ENCODE data around the gene TBRG4.

The TBRG4 gene

DNA sequence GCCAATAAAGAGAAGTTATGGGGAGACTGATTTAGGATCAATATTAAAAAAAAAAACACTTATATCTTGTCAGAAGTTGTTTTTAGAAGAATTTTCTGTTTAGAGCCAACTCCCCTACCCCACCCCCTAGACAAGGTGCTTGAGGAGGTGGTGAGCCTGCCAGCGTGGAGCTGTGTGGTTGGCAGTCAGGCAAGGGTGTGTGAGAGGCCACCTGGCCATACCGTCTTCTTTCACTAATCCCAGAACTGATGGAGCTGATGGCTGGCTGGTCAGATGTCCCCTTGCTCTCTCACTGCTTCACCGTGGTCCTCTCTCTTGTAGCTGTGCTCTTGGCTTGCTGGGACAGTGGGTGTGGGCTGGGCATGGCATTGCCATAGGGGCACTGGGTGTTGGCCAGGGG is 57.1 kb downstream of the TBRG4 start:
- TF ChIP-seq, protein P1, sequence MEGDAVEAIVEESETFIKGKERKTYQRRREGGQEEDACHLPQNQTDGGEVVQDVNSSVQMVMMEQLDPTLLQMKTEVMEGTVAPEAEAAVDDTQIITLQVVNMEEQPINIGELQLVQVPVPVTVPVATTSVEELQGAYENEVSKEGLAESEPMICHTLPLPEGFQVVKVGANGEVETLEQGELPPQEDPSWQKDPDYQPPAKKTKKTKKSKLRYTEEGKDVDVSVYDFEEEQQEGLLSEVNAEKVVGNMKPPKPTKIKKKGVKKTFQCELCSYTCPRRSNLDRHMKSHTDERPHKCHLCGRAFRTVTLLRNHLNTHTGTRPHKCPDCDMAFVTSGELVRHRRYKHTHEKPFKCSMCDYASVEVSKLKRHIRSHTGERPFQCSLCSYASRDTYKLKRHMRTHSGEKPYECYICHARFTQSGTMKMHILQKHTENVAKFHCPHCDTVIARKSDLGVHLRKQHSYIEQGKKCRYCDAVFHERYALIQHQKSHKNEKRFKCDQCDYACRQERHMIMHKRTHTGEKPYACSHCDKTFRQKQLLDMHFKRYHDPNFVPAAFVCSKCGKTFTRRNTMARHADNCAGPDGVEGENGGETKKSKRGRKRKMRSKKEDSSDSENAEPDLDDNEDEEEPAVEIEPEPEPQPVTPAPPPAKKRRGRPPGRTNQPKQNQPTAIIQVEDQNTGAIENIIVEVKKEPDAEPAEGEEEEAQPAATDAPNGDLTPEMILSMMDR (IDR thresholded peaks at IDR 0.05; ENCODE audit: insufficient read depth, missing control alignments) = no peak
- no peak for FAIRE-seq
- DNase-seq (ENCODE audit: insufficient read length, low spot score) = no peak

DNA sequence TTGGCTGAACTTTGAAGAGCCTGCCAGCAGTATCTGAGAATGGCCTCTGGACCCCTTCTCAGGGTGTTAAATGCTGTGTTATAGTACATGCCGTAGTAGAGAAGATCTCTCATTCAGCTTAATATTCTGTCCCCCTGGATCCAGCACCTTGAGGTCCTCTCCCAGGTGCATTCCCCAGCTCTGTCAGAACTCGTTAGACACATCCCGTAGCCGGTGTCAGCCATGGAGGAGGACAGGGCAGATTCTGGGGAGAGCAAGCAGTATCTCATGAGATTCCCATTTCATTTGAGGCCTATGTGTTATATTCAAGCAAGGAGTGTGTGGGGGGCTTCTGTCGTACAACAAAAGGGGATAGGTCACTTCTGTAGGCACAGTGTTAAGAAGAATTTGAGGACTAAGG is 57.6 kb downstream of the TBRG4 start:
- no peak for FAIRE-seq
- TF ChIP-seq, protein P1 (IDR thresholded peaks at IDR 0.05; ENCODE audit: insufficient read depth, missing control alignments) = no peak
- DNase-seq (ENCODE audit: insufficient read length, low spot score) = no peak

DNA sequence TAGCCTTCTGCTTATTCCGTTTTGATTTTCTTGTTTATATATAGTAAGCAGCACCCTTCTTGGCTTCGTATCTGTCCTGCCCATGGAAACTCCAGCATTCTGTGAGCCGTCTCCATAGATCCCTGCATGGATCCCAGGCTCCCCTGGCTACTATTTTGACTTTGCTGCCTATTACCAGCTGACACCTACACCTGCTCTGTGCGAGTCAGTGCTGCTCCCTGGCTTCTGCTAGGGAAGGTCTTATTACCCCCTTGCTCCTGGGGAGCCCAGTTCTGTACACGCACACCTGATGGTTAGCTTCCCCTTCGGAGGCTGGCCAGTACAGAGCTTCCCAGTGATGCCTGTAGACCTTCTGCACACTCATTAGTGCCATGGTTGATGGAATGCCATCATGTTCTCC is 58.1 kb downstream of the TBRG4 start:
- TF ChIP-seq, protein P1 (IDR thresholded peaks at IDR 0.05; ENCODE audit: insufficient read depth, missing control alignments) = no peak
- DNase-seq (ENCODE audit: insufficient read length, low spot score) (no peak), FAIRE-seq (no peak)

DNA sequence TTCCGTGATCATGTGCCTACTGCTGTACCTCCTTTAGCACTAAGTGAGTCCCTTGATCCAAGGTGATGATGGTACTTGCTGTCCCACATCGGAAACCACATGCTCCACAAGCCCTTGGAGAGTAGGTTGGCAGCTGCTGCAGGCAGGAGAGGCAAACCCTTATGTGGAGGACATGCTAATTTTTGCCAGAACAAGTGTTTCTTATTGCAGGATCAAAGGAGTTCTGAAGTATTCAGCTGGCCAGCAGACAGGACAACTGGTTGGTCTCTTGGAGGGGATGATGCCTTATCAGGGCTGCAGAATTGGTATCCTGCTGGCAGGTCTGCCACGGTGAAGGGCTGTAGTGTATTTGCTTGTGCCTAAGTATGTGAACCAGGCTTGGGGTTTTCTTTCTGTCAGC is 59.5 kb downstream of the TBRG4 start:
- no peak for FAIRE-seq
- DNase-seq (ENCODE audit: insufficient read length, low spot score) = no peak
- TF ChIP-seq, protein P1 (IDR thresholded peaks at IDR 0.05; ENCODE audit: insufficient read depth, missing control alignments) = no peak

DNA sequence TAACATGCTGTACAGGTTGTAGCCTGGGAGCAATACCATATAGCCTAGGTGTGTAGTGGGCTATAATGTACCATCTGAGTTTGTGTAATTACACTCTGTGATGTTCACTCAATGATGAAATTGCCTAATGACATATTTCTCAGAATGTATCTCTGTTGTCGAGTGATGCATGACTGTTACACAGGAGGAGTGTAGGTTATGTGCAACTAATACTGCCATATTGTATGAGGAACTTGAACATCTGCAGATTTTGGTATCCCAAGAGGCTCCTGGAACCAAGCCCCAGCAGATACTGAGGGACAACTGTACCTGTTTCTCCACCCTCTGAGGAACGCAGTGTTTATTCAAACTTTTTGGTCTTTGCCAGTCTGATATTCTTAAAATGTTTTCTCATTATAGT is 61.3 kb downstream of the TBRG4 start:
- no peak for DNase-seq (ENCODE audit: insufficient read length, low spot score)
- FAIRE-seq = no peak
- TF ChIP-seq, protein P1 (IDR thresholded peaks at IDR 0.05; ENCODE audit: insufficient read depth, missing control alignments) = no peak

Measured in D721Med (cell line).